GM20000 (cell line): Measurements from ENCODE around the gene SOCS6.

Source experiments
- DNase-seq: peaks from one replicate; pipeline ENCODE4 v3.0.0; 2012; ENCODE audit warnings: low spot score
- TF ChIP-seq, protein P1 (sequence below): IDR thresholded peaks from 2 replicates; pipeline ENCODE4 v1.5.1; 2012; ENCODE audit warnings: mild to moderate bottlenecking, control low read depth; ENCODE audit errors: extremely low read depth, missing control alignments

The SOCS6 gene

DNA sequence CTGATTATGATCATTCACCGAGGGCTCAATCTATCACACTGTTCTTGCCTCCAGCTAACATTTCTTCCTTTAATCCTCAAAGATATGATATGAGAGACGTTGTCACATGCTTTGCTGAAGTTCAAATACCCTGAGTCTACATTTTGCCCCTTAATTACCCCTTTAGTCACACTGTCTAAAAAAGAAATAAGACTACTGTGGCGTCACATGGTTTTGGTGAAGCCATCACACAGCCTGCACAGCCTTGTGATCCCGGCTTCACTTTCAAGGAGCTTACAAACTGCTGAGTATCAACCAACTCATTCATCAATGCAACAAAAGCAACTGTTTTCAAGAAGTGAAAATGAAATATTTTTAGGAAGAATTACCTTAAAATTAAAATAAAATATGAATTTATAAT lies 31.9 kb upstream of the SOCS6 start:
- TF ChIP-seq, protein P1, sequence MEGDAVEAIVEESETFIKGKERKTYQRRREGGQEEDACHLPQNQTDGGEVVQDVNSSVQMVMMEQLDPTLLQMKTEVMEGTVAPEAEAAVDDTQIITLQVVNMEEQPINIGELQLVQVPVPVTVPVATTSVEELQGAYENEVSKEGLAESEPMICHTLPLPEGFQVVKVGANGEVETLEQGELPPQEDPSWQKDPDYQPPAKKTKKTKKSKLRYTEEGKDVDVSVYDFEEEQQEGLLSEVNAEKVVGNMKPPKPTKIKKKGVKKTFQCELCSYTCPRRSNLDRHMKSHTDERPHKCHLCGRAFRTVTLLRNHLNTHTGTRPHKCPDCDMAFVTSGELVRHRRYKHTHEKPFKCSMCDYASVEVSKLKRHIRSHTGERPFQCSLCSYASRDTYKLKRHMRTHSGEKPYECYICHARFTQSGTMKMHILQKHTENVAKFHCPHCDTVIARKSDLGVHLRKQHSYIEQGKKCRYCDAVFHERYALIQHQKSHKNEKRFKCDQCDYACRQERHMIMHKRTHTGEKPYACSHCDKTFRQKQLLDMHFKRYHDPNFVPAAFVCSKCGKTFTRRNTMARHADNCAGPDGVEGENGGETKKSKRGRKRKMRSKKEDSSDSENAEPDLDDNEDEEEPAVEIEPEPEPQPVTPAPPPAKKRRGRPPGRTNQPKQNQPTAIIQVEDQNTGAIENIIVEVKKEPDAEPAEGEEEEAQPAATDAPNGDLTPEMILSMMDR: no peak
- no peak for DNase-seq

DNA sequence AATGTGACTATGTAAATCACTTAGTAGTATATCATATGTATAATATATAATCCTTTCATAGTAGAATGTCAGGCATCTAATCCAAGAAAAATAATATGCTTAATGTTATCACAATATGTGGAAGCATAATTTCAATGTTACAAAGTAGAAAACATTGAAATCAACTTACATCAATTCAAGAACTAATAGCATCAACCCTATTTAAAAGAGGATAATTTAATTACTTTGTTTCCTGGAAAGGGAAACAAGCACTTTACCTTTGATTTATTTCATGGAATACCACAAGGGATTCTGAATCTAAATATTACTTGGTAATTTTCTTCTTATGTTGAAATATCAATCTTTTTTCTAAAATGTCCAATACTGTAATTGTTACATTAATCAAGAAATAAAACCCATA lies 30.6 kb upstream of the SOCS6 start:
- DNase-seq: no peak
- TF ChIP-seq, protein P1: no peak

GRCh38 chr18:70260683-70261082 lies 28.2 kb upstream of the SOCS6 start:
- DNase-seq: no peak
- TF ChIP-seq, protein P1: no peak

DNA sequence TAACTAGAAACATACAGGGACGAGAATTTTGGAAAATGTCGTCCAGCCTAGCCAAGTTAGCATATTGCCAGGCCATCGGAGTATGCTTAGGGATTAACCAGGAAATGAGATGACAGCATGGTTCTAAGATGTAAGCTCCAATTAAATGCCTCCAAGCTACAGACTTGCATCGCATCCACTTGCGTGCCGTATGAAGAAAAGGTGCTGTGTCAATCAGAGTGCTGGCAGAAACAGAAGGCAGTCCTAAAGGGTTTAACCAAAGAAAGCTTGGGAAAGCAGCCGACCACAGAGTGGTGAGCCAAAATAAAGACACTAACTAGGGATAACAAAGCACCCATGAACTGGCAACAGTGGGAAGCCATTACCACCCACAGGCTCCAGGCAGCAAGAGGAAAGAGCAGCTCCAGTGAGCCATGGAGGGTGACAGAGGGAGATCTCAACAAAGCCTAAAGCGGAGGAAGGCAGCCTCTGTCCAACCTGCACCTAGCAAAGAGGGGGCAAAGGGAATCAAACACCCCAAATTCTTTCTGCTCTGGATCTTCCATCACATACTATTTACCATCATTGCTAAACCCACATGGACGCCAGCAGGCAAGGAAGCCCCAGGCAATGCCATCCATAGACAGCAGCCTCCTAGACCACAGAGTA lies 27.6 kb upstream of the SOCS6 start:
- no peak for DNase-seq
- TF ChIP-seq, protein P1: no peak

- TF ChIP-seq, protein P1: no peak
- no peak for DNase-seq
These were observed 25.5 kb upstream of the SOCS6 start for GRCh38 chr18:70263336-70263735.

DNA sequence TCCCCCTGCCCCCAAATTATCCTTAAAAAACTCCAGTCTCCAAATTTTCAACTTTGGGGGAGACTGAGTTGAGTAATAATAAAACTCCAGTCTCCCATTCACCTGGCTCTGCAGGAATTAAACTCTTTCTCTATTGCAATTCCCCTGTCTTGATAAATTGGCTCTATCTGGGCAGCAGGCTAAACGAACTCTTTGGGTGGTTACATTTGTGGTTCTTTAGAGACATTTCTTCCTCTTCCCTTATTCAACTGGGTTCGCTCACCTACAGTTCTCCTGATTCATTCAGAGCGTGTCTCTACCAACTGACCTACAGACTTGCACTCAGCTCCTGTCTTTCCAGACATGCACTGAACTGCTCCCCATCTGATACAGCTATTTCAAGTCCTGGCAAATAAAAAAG lies 17.1 kb upstream of the SOCS6 start:
- TF ChIP-seq, protein P1: no peak
- no peak for DNase-seq

DNA sequence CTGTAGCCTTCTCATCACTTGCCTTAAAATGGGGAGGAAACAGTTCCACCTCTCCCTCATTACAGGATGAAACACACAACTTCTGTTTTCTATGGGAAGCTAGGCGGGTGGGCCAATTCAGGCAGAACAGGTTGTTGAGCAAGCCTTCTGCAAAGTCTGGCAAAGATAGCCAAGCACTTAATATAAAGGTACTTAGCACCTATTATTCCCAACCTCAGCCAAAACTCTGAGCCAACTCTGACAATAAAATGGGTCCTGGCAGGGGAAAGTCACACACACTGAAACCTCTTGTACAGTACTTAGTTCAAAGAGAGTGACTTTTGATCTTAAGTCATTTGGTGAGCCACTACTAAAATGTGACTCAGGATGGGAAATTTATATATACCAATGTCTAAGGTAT lies 15.8 kb upstream of the SOCS6 start:
- TF ChIP-seq, protein P1: no peak
- DNase-seq: no peak
